Measurements from ENCODE around the gene MROH8.
"Not testable (repeated sequence)": the region's sequence is repeated elsewhere in the genome, so short reads cannot be mapped to it uniquely, and the experiment has no call there.

The MROH8 gene

GRCh38 chr20:37155987-37156386, 23.4 kb downstream of the MROH8 start:
- no CpG with 5 or more reads among the region's 9 CpGs for WGBS (ENCODE audit: insufficient coverage, insufficient read length)
- H3K36me3 ChIP-seq (ENCODE audit: control insufficient read depth, insufficient read depth, low read length): no peaks in the 10 kb centered on the region
- H3K4me1 ChIP-seq (ENCODE audit: control insufficient read depth, insufficient read depth, low read length): no peaks in the 10 kb centered on the region
- no peaks in the 10 kb centered on the region for H3K27me3 ChIP-seq (ENCODE audit: control insufficient read depth, insufficient read depth, low read length)
- H3K9me3 ChIP-seq (ENCODE audit: control insufficient read depth, insufficient read depth, low read length): no peaks in the 10 kb centered on the region
- no peak overlapping the region for H3K4me3 ChIP-seq (ENCODE audit: low read length)
- no peak overlapping the region for H3K27ac ChIP-seq (ENCODE audit: low read length)
- no peak for DNase-seq (ENCODE audit: low read depth, low spot score)

- WGBS (ENCODE audit: insufficient coverage, insufficient read length): no CpG with 5 or more reads among the region's 6 CpGs
- Histone ChIP-seq H3K27ac (ENCODE audit: low read length) (no peak overlapping the region), H3K4me3 (ENCODE audit: low read length) (no peak overlapping the region), H3K27me3 (ENCODE audit: control insufficient read depth, insufficient read depth, low read length) (no peaks in the 10 kb centered on the region), H3K4me1 (ENCODE audit: control insufficient read depth, insufficient read depth, low read length) (no peaks in the 10 kb centered on the region), H3K9me3 (ENCODE audit: control insufficient read depth, insufficient read depth, low read length) (no peaks in the 10 kb centered on the region), H3K36me3 (ENCODE audit: control insufficient read depth, insufficient read depth, low read length) (no peaks in the 10 kb centered on the region)
- DNase-seq (ENCODE audit: low read depth, low spot score): no peak
These were observed 24.6 kb downstream of the MROH8 start for GRCh38 chr20:37154684-37155298.

- Histone ChIP-seq H3K9me3 (ENCODE audit: control insufficient read depth, insufficient read depth, low read length) (no peaks in the 10 kb centered on the region), H3K27me3 (ENCODE audit: control insufficient read depth, insufficient read depth, low read length) (no peaks in the 10 kb centered on the region), H3K36me3 (ENCODE audit: control insufficient read depth, insufficient read depth, low read length) (no peaks in the 10 kb centered on the region), H3K4me1 (ENCODE audit: control insufficient read depth, insufficient read depth, low read length) (no peaks in the 10 kb centered on the region), H3K4me3 (ENCODE audit: low read length) (no peak overlapping the region), H3K27ac (ENCODE audit: low read length) (no peak overlapping the region)
- DNase-seq (ENCODE audit: low read depth, low spot score): no peak
- WGBS (ENCODE audit: insufficient coverage, insufficient read length): 100% methylated on average over 2 of the region's 7 CpGs
These were observed 27.1 kb downstream of the MROH8 start for GRCh38 chr20:37152284-37152683.

- H3K9me3 ChIP-seq (ENCODE audit: control insufficient read depth, insufficient read depth, low read length): no peaks in the 10 kb centered on the region
These were observed 27.8 kb downstream of the MROH8 start for GRCh38 chr20:37151529-37151928.

GRCh38 chr20:37150864-37151263, 28.5 kb downstream of the MROH8 start:
- H3K27me3 ChIP-seq (ENCODE audit: control insufficient read depth, insufficient read depth, low read length); H3K36me3 ChIP-seq (ENCODE audit: control insufficient read depth, insufficient read depth, low read length); H3K9me3 ChIP-seq (ENCODE audit: control insufficient read depth, insufficient read depth, low read length); DNase-seq (ENCODE audit: low read depth, low spot score); H3K4me1 ChIP-seq (ENCODE audit: control insufficient read depth, insufficient read depth, low read length); H3K4me3 ChIP-seq (ENCODE audit: low read length); H3K27ac ChIP-seq (ENCODE audit: low read length): not testable (repeated sequence)
- WGBS (ENCODE audit: insufficient coverage, insufficient read length): no CpG with 5 or more reads among the region's 33 CpGs

More at GRCh38 chr20:37151529-37151928, 27.8 kb downstream of the MROH8 start:
- Histone ChIP-seq H3K27ac (ENCODE audit: low read length) (no peak overlapping the region), H3K36me3 (ENCODE audit: control insufficient read depth, insufficient read depth, low read length) (no peaks in the 10 kb centered on the region), H3K4me1 (ENCODE audit: control insufficient read depth, insufficient read depth, low read length) (no peaks in the 10 kb centered on the region), H3K27me3 (ENCODE audit: control insufficient read depth, insufficient read depth, low read length) (no peaks in the 10 kb centered on the region), H3K4me3 (ENCODE audit: low read length) (no peak overlapping the region)
- DNase-seq (ENCODE audit: low read depth, low spot score): no peak
- WGBS (ENCODE audit: insufficient coverage, insufficient read length): no CpG with 5 or more reads among the region's 4 CpGs

DNA sequence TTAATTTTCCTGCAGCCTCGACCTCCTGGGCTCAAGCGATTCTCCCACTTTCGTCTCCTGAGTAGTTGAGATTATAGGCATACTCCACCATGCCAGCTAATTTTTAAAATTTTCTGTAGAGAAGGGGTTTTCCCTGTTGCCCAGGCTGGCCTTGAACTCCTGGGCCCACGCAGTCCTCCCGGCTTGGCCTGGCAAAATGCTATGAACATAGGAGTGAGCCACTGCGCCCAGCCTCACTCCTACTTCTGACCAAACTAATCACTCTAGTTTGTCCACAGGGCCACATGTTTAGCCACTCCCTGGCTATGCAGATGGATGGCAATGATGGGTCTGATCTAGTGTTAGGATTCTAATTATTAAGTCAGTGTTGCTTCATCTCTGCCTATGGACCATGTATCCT, 32.1 kb downstream of the MROH8 start:
- H3K9me3 ChIP-seq (ENCODE audit: control insufficient read depth, insufficient read depth, low read length): no peaks in the 10 kb centered on the region
- H3K27ac ChIP-seq (ENCODE audit: low read length): no peak overlapping the region
- no peaks in the 10 kb centered on the region for H3K36me3 ChIP-seq (ENCODE audit: control insufficient read depth, insufficient read depth, low read length)
- no peaks in the 10 kb centered on the region for H3K4me1 ChIP-seq (ENCODE audit: control insufficient read depth, insufficient read depth, low read length)
- H3K4me3 ChIP-seq (ENCODE audit: low read length): no peak overlapping the region
- WGBS (ENCODE audit: insufficient coverage, insufficient read length): no CpG with 5 or more reads among the region's 6 CpGs
- no peaks in the 10 kb centered on the region for H3K27me3 ChIP-seq (ENCODE audit: control insufficient read depth, insufficient read depth, low read length)
- DNase-seq (ENCODE audit: low read depth, low spot score): no peak

GRCh38 chr20:37144856-37145404, 34.4 kb downstream of the MROH8 start:
- H3K36me3 ChIP-seq (ENCODE audit: control insufficient read depth, insufficient read depth, low read length): no peaks in the 10 kb centered on the region
- WGBS (ENCODE audit: insufficient coverage, insufficient read length): no CpG with 5 or more reads among the region's 8 CpGs
- no peak overlapping the region for H3K27ac ChIP-seq (ENCODE audit: low read length)
- H3K27me3 ChIP-seq (ENCODE audit: control insufficient read depth, insufficient read depth, low read length): no peaks in the 10 kb centered on the region
- no peaks in the 10 kb centered on the region for H3K9me3 ChIP-seq (ENCODE audit: control insufficient read depth, insufficient read depth, low read length)
- no peaks in the 10 kb centered on the region for H3K4me1 ChIP-seq (ENCODE audit: control insufficient read depth, insufficient read depth, low read length)
- no peak for DNase-seq (ENCODE audit: low read depth, low spot score)
- no peak overlapping the region for H3K4me3 ChIP-seq (ENCODE audit: low read length)

- WGBS (ENCODE audit: insufficient coverage, insufficient read length): no CpG with 5 or more reads among the region's 3 CpGs
- no peaks in the 10 kb centered on the region for H3K4me1 ChIP-seq (ENCODE audit: control insufficient read depth, insufficient read depth, low read length)
- H3K36me3 ChIP-seq (ENCODE audit: control insufficient read depth, insufficient read depth, low read length): no peaks in the 10 kb centered on the region
- DNase-seq (ENCODE audit: low read depth, low spot score): no peak
- no peaks in the 10 kb centered on the region for H3K27me3 ChIP-seq (ENCODE audit: control insufficient read depth, insufficient read depth, low read length)
- no peak overlapping the region for H3K27ac ChIP-seq (ENCODE audit: low read length)
- no peak overlapping the region for H3K4me3 ChIP-seq (ENCODE audit: low read length)
- no peaks in the 10 kb centered on the region for H3K9me3 ChIP-seq (ENCODE audit: control insufficient read depth, insufficient read depth, low read length)
These were observed 36.6 kb downstream of the MROH8 start for GRCh38 chr20:37142708-37143107.

- Histone ChIP-seq H3K27me3 (ENCODE audit: control insufficient read depth, insufficient read depth, low read length) (no peaks in the 10 kb centered on the region), H3K9me3 (ENCODE audit: control insufficient read depth, insufficient read depth, low read length) (no peaks in the 10 kb centered on the region), H3K27ac (ENCODE audit: low read length) (no peak overlapping the region), H3K4me3 (ENCODE audit: low read length) (no peak overlapping the region), H3K36me3 (ENCODE audit: control insufficient read depth, insufficient read depth, low read length) (no peaks in the 10 kb centered on the region), H3K4me1 (ENCODE audit: control insufficient read depth, insufficient read depth, low read length) (no peaks in the 10 kb centered on the region)
- DNase-seq (ENCODE audit: low read depth, low spot score): no peak
- WGBS (ENCODE audit: insufficient coverage, insufficient read length): no CpG with 5 or more reads among the region's 4 CpGs
These were observed 41.8 kb downstream of the MROH8 start for GRCh38 chr20:37137547-37137946.

- H3K27me3 ChIP-seq (ENCODE audit: control insufficient read depth, insufficient read depth, low read length): no peaks in the 10 kb centered on the region
- H3K27ac ChIP-seq (ENCODE audit: low read length): no peak overlapping the region
- no peak overlapping the region for H3K4me3 ChIP-seq (ENCODE audit: low read length)
- no peak for DNase-seq (ENCODE audit: low read depth, low spot score)
- H3K9me3 ChIP-seq (ENCODE audit: control insufficient read depth, insufficient read depth, low read length): no peaks in the 10 kb centered on the region
- no CpG with 5 or more reads among the region's 2 CpGs for WGBS (ENCODE audit: insufficient coverage, insufficient read length)
- no peaks in the 10 kb centered on the region for H3K4me1 ChIP-seq (ENCODE audit: control insufficient read depth, insufficient read depth, low read length)
- no peaks in the 10 kb centered on the region for H3K36me3 ChIP-seq (ENCODE audit: control insufficient read depth, insufficient read depth, low read length)
These were observed 45.4 kb downstream of the MROH8 start for GRCh38 chr20:37133952-37134351.

DNA sequence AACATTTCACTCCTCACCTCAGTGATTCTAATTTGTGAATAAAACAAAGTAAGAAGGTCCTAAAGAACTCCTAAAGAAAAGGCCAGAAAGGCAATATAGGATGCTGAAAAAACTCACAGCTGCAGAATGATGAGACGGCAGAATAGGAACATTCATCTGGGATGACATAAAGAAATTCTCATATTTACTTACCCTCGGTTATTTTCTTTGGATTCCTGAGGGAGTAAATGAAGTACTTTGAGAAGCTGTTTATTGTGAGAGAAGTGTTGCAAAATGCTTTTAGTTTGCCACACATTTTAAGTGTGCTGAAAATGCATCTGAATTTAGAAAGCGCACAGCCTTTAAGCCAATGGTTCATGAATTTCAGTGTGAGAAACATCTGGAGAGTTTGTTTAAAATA, 47.9 kb downstream of the MROH8 start:
- Histone ChIP-seq H3K4me3 (ENCODE audit: low read length) (no peak overlapping the region), H3K27ac (ENCODE audit: low read length) (no peak overlapping the region), H3K9me3 (ENCODE audit: control insufficient read depth, insufficient read depth, low read length) (no peaks in the 10 kb centered on the region), H3K36me3 (ENCODE audit: control insufficient read depth, insufficient read depth, low read length) (no peaks in the 10 kb centered on the region), H3K4me1 (ENCODE audit: control insufficient read depth, insufficient read depth, low read length) (no peaks in the 10 kb centered on the region), H3K27me3 (ENCODE audit: control insufficient read depth, insufficient read depth, low read length) (no peaks in the 10 kb centered on the region)
- WGBS (ENCODE audit: insufficient coverage, insufficient read length): no CpG with 5 or more reads among the region's 3 CpGs
- DNase-seq (ENCODE audit: low read depth, low spot score): no peak
